IMR-90 (cell line): ENCODE results near the gene PLA2G4C. TPM values are rescaled to one million over a fixed set of nuclear protein-coding genes. Genes with fewer than 3 reads are reported as not detected.

Source experiments
- ATAC-seq: fragments of 200-7000 bp; cut with Tn5 transposase; 2 replicates; pipeline ENCODE4 v1.9.1; 2020; ENCODE audit warnings: low read depth, mild to moderate bottlenecking, moderate library complexity
- BruUV-seq: library from RNA; stranded (reverse); fragments of 400-500 nt; replicated peaks from 2 replicates; lab custom pipeline; 2021; lab: Mats Ljungman, UMichigan
- CTCF ChIA-PET: fragments of 300-600 bp; formaldehyde crosslinking; extraction: SDS; loops from one replicate; lab custom pipeline; 2021; ENCODE audit warnings: antibody characterized with exemption; lab: Yijun Ruan, JAX
- POLR2A ChIA-PET: fragments of 300-600 bp; sonication (Branson Sonifier 250); formaldehyde crosslinking; loops from one replicate; lab custom pipeline; 2022; ENCODE audit warnings: antibody characterized with exemption; ENCODE audit not compliant: unreplicated experiment; lab: Charles Lee
- DNase-seq: peaks from one replicate; pipeline ENCODE4 v3.0.0; 2013
- H2AFZ ChIP-seq: replicated peaks from 2 replicates; pipeline ENCODE3; 2013; ENCODE audit warnings: low read length, mild to moderate bottlenecking; ENCODE audit not compliant: poor library complexity
- H2AK5ac ChIP-seq: 2 replicates; pipeline ENCODE4 v1.6.1; 2013; ENCODE audit warnings: low read depth, low read length, inconsistent platforms
- H2AK9ac ChIP-seq: replicated peaks from 2 replicates; pipeline ENCODE3; 2013; ENCODE audit warnings: mild to moderate bottlenecking, low read depth, low read length, moderate library complexity; ENCODE audit not compliant: poor library complexity
- H2BK120ac ChIP-seq: 2 replicates; pipeline ENCODE4 v1.6.1; 2013; ENCODE audit warnings: low read depth, low read length, inconsistent platforms
- H2BK15ac ChIP-seq: 3 replicates; pipeline ENCODE4 v1.6.1; 2013; ENCODE audit warnings: low read depth, low read length, inconsistent platforms
- H2BK20ac ChIP-seq: 2 replicates; pipeline ENCODE4 v1.6.1; 2013; ENCODE audit warnings: low read depth, mild to moderate bottlenecking, inconsistent platforms, low read length, moderate library complexity
- H2BK5ac ChIP-seq: 2 replicates; pipeline ENCODE4 v1.6.1; 2013; ENCODE audit warnings: mild to moderate bottlenecking, low read depth, low read length, inconsistent platforms; ENCODE audit not compliant: poor library complexity, severe bottlenecking
- H3K14ac ChIP-seq: replicated peaks from 2 replicates; pipeline ENCODE4 v1.6.1; 2013; ENCODE audit warnings: low read depth, low read length, inconsistent platforms
- H3K18ac ChIP-seq: 2 replicates; pipeline ENCODE4 v1.6.1; 2013; ENCODE audit warnings: low read depth, low read length, control low read depth
- H3K23ac ChIP-seq: 2 replicates; pipeline ENCODE4 v1.6.1; 2013; ENCODE audit warnings: low read depth, low read length, inconsistent platforms
- H3K27ac ChIP-seq: 2 replicates; pipeline ENCODE4 v1.5.1; 2013; ENCODE audit warnings: mild to moderate bottlenecking, control low read depth, low read length; ENCODE audit not compliant: insufficient read depth
- H3K27me3 ChIP-seq: 2 replicates; pipeline ENCODE4 v1.6.1; 2013; ENCODE audit warnings: low read length; ENCODE audit not compliant: control insufficient read depth, insufficient read depth
- H3K36me3 ChIP-seq: 2 replicates; pipeline ENCODE4 v1.6.1; 2013; ENCODE audit warnings: low read length, mixed read lengths; ENCODE audit not compliant: control insufficient read depth, insufficient read depth
- H3K4ac ChIP-seq: 2 replicates; pipeline ENCODE4 v1.6.1; 2013; ENCODE audit warnings: low read depth, low read length, inconsistent platforms
- H3K4me1 ChIP-seq: 2 replicates; pipeline ENCODE4 v1.6.1; 2013; ENCODE audit warnings: low read length, mixed read lengths; ENCODE audit not compliant: control insufficient read depth, insufficient read depth
- H3K4me2 ChIP-seq: 2 replicates; pipeline ENCODE4 v1.6.1; 2013; ENCODE audit warnings: low read depth, mild to moderate bottlenecking, control low read depth, low read length, moderate library complexity
- H3K4me3 ChIP-seq: 2 replicates; pipeline ENCODE4 v1.5.1; 2013; ENCODE audit warnings: low read depth, mild to moderate bottlenecking, control low read depth, low read length, moderate library complexity; ENCODE audit not compliant: insufficient read depth
- H3K56ac ChIP-seq: 2 replicates; pipeline ENCODE4 v1.6.1; 2013; ENCODE audit warnings: low read length, inconsistent platforms; ENCODE audit not compliant: insufficient read depth; ENCODE audit errors: extremely low read depth
- H3K79me1 ChIP-seq, 2 experiments: 2 replicates each; pipeline ENCODE4 v1.6.1; 2013; ENCODE audit warnings: low read length in 2 of 2, inconsistent platforms in 1 of 2, low read depth in 1 of 2
- H3K9ac ChIP-seq: 2 replicates; pipeline ENCODE4 v1.6.1; 2013; ENCODE audit warnings: low read depth, low read length, control low read depth
- H3K9me1 ChIP-seq: 2 replicates; pipeline ENCODE4 v1.6.1; 2013; ENCODE audit warnings: low read length, inconsistent platforms; ENCODE audit not compliant: insufficient read depth
- H3K9me3 ChIP-seq: 2 replicates; pipeline ENCODE4 v1.6.1; 2013; ENCODE audit warnings: low read length; ENCODE audit not compliant: control insufficient read depth, insufficient read depth
- H4K20me1 ChIP-seq: 2 replicates; pipeline ENCODE4 v1.6.1; 2013; ENCODE audit warnings: low read length, inconsistent platforms; ENCODE audit not compliant: insufficient read depth
- H4K5ac ChIP-seq: 2 replicates; pipeline ENCODE4 v1.6.1; 2013; ENCODE audit warnings: mild to moderate bottlenecking, low read depth, low read length, control low read depth
- H4K8ac ChIP-seq, 2 experiments: 2 replicates each; pipeline ENCODE4 v1.6.1; 2013; ENCODE audit warnings: low read depth in 2 of 2, low read length in 2 of 2, control low read depth in 1 of 2, inconsistent platforms in 1 of 2
- H4K91ac ChIP-seq: 2 replicates; pipeline ENCODE4 v1.6.1; 2013; ENCODE audit warnings: low read depth, low read length, inconsistent platforms; ENCODE audit not compliant: insufficient read depth
- MAZ ChIP-seq: IDR thresholded peaks from 2 replicates; pipeline ENCODE4 v1.6.1; 2012; ENCODE audit warnings: low read depth, mild to moderate bottlenecking, low read length, improper control_type of control experiment, moderate library complexity, borderline replicate concordance
- MXI1 ChIP-seq: IDR thresholded peaks from 2 replicates; pipeline ENCODE4 v1.6.1; 2012; ENCODE audit warnings: low read depth, mild to moderate bottlenecking, low read length, moderate library complexity, borderline replicate concordance
- POLR2A ChIP-seq: IDR thresholded peaks from 2 replicates; pipeline ENCODE4 v1.6.1; 2012; ENCODE audit warnings: mild to moderate bottlenecking, low read depth, low read length
- RAD21 ChIP-seq: IDR thresholded peaks from 2 replicates; pipeline ENCODE4 v1.6.1; 2012; ENCODE audit warnings: low read length, improper control_type of control experiment
- RCOR1 ChIP-seq: IDR thresholded peaks from 2 replicates; pipeline ENCODE4 v1.6.1; 2012; ENCODE audit warnings: mild to moderate bottlenecking, low read length, improper control_type of control experiment; ENCODE audit not compliant: insufficient replicate concordance
- RFX5 ChIP-seq: IDR thresholded peaks from 2 replicates; pipeline ENCODE4 v1.8.0; 2012; ENCODE audit warnings: low read depth, mild to moderate bottlenecking, low read length, moderate library complexity
- SMC3 ChIP-seq: fragments of 150-350 bp; IDR thresholded peaks from 2 replicates; pipeline ENCODE4 v1.6.1; 2016; ENCODE audit warnings: low read depth, mild to moderate bottlenecking, antibody characterized with exemption, low read length, moderate library complexity
- WGBS, 2 experiments: methylation state at CpG; one replicate each; pipeline versions ENCODE4 v1.1.5 to v1.1.7; 2013; ENCODE audit warnings: missing lambda C conversion rate in 2 of 2; ENCODE audit not compliant: insufficient read length in 1 of 2; ENCODE audit errors: extremely low coverage in 2 of 2; 5-methylcytosine and 5-hydroxymethylcytosine counted together
- dilution Hi-C: fragments of 300-500 bp; cut with HindIII; formaldehyde crosslinking; loops from one replicate; pipeline ENCODE4 v1.14.3; 2018; ENCODE audit warnings: low sequenced_read_pairs; ENCODE audit not compliant: unreplicated experiment
- in situ Hi-C: fragments of 300-500 bp; cut with MboI; formaldehyde crosslinking; loops from 3 replicates; pipeline ENCODE4 v1.14.3; 2019; ENCODE audit warnings: low sequenced_read_pairs, inconsistent platforms, mixed read lengths
- intact Hi-C: fragments of 100-400 bp; cut with micrococcal nuclease; formaldehyde crosslinking; loops from 2 replicates; pipeline ENCODE4 v1.10.0; 2022
- polyA plus RNA-seq, 3 experiments: library from polyadenylated mRNA; depleted of rRNA; stranded (reverse); fragments of >200 nt; gene quantifications; 2 replicates each; pipeline ENCODE4 v1.2.3, GENCODE V29; 2012; ENCODE audit warnings: low replicate concordance in 1 of 3
- total RNA-seq: library from RNA; depleted of rRNA; stranded (reverse); fragments of >200 nt; gene quantifications from 2 replicates; pipeline ENCODE4 v1.2.3, GENCODE V29; 2012

The PLA2G4C gene
- total and polyA plus RNA-seq, 2 of the 4 experiments (the other 2 are of a cell fraction): 4.3 to 5.7 TPM

GRCh38 chr19:48025480-48025879 lies 85.1 kb downstream of the PLA2G4C start:
- in situ Hi-C loops: no loop called here
- CTCF ChIA-PET: no interaction called here
- no peak overlapping the region for H3K27ac ChIP-seq
- H3K9me3 ChIP-seq: no peaks in the 10 kb centered on the region
- H3K9me1 ChIP-seq: no peaks in the 10 kb centered on the region
- no peaks in the 10 kb centered on the region; the same call in none of the 2 replicates for H3K27me3 ChIP-seq
- POLR2A ChIA-PET: no interaction called here
- no peak overlapping the region for H2BK20ac ChIP-seq
- WGBS, 2 experiments: no CpG with 5 or more reads among the region's 3 CpGs
- no peak overlapping the region for H3K56ac ChIP-seq
- no TSS peak for BruUV-seq
- H2AK9ac ChIP-seq: no peak overlapping the region
- no peak for ATAC-seq
- H3K23ac ChIP-seq: no peak overlapping the region
- H4K5ac ChIP-seq: no peak overlapping the region
- no peak overlapping the region for H2AFZ ChIP-seq
- H4K91ac ChIP-seq: no peak overlapping the region
- no peak overlapping the region for H2BK15ac ChIP-seq
- no peak overlapping the region for H3K4me3 ChIP-seq
- no peak overlapping the region for H3K18ac ChIP-seq
- intact Hi-C loops: no loop called here
- no peaks in the 10 kb centered on the region for H3K79me1 ChIP-seq
- H3K14ac ChIP-seq: no peak overlapping the region
- H4K8ac ChIP-seq: no peak overlapping the region
- no peak overlapping the region for H3K9ac ChIP-seq
- no peak for DNase-seq
- dilution Hi-C loops: no loop called here
- no peaks in the 10 kb centered on the region for H3K4me1 ChIP-seq
- H3K36me3 ChIP-seq: no peaks in the 10 kb centered on the region
- TF ChIP-seq RAD21 (no peak), MXI1 (no peak), RFX5 (no peak), SMC3 (no peak), POLR2A (no peak), RCOR1 (no peak), MAZ (no peak)
- no peak overlapping the region for H3K4me2 ChIP-seq
- H3K4ac ChIP-seq: no peak overlapping the region
- no peak overlapping the region for H2AK5ac ChIP-seq
- H2BK5ac ChIP-seq: no peak overlapping the region
- H2BK120ac ChIP-seq: no peak overlapping the region
- no peaks in the 10 kb centered on the region for H4K20me1 ChIP-seq
